Neural cell (in vitro differentiated cells): ENCODE data around the gene UFD1.

Experiments
- EZH2 ChIP-seq: fragments of 200-600, 300-800 bp; shearing (Covaris generic), sonication (generic); IDR thresholded peaks from 2 replicates; pipeline ENCODE4 v1.6.1; 2014; ENCODE audit warnings: antibody characterized with exemption, low read length, borderline replicate concordance, mild to moderate bottlenecking; ENCODE audit not compliant: insufficient read depth, poor library complexity, severe bottlenecking
- SMC3 ChIP-seq: fragments of 450-650 bp; conservative IDR thresholded peaks from 2 replicates; pipeline ENCODE4 v1.6.1; 2014; ENCODE audit warnings: antibody characterized with exemption, mild to moderate bottlenecking, moderate library complexity; ENCODE audit not compliant: poor library complexity
- TF ChIP-seq, protein P1 (sequence below): fragments of 450-650 bp; IDR thresholded peaks from 2 replicates; pipeline ENCODE4 v1.5.1; 2014; ENCODE audit warnings: antibody characterized with exemption, mild to moderate bottlenecking, moderate library complexity; ENCODE audit not compliant: poor library complexity, severe bottlenecking

DNA sequence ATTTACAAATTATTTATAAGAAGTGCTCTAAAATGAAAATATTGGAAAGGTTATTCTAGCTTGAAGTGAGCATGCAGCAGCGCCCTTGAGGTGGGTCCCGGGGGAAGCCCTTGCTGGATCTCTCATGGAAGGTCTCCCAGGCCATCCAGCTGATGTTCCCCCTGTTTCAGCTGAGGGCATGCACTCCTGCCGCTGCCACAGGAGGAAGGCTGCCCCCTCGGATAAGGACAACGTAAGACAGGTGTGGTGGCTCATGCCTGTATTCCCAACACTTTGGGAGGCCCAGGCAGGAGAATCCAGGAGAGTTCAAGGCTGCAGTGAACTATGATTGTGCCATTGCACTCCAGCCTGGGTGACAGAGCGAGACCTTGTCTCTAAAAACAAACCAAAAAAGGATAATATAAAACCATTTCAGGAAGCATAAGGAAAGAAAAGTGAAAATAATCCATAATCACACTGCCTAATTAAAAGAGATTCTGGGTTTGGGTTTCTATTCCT lies 15.7 kb upstream of the UFD1 start:
- TF ChIP-seq, protein P1, sequence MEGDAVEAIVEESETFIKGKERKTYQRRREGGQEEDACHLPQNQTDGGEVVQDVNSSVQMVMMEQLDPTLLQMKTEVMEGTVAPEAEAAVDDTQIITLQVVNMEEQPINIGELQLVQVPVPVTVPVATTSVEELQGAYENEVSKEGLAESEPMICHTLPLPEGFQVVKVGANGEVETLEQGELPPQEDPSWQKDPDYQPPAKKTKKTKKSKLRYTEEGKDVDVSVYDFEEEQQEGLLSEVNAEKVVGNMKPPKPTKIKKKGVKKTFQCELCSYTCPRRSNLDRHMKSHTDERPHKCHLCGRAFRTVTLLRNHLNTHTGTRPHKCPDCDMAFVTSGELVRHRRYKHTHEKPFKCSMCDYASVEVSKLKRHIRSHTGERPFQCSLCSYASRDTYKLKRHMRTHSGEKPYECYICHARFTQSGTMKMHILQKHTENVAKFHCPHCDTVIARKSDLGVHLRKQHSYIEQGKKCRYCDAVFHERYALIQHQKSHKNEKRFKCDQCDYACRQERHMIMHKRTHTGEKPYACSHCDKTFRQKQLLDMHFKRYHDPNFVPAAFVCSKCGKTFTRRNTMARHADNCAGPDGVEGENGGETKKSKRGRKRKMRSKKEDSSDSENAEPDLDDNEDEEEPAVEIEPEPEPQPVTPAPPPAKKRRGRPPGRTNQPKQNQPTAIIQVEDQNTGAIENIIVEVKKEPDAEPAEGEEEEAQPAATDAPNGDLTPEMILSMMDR = no peak
- TF ChIP-seq EZH2 (no peak), SMC3 (no peak)
